GDM1 (cell line): ENCODE measurements around the gene TMEM269.

Experiments
- DNase-seq: peaks from one replicate; lab custom pipeline; 2025; lab: John Stamatoyannopoulos, UW

Gene TMEM269

GRCh38 chr1:42822800-42823392, 38.1 kb downstream of the TMEM269 start:
- DNase-seq, result no peak

- DNase-seq, result no peak
Measured at GRCh38 chr1:42824481-42825035, 39.8 kb downstream of the TMEM269 start.

- no peak for DNase-seq
Measured at GRCh38 chr1:42825036-42825851, 40.5 kb downstream of the TMEM269 start.

GRCh38 chr1:42830631-42831030, 45.8 kb downstream of the TMEM269 start:
- DNase-seq, result no peak

- no peak for DNase-seq
Measured at GRCh38 chr1:42831273-42831672, 46.5 kb downstream of the TMEM269 start.

GRCh38 chr1:42832641-42833240, 48.0 kb downstream of the TMEM269 start:
- no peak for DNase-seq

GRCh38 chr1:42833981-42834380, 49.2 kb downstream of the TMEM269 start:
- DNase-seq, result no peak

GRCh38 chr1:42834803-42835202, 50.0 kb downstream of the TMEM269 start:
- no peak for DNase-seq

GRCh38 chr1:42835422-42835821, 50.6 kb downstream of the TMEM269 start:
- DNase-seq, result no peak

- DNase-seq, result no peak
Measured at GRCh38 chr1:42837709-42838108, 52.9 kb downstream of the TMEM269 start.

GRCh38 chr1:42838482-42839190, 53.8 kb downstream of the TMEM269 start:
- no peak for DNase-seq

GRCh38 chr1:42841010-42841409, 56.2 kb downstream of the TMEM269 start:
- DNase-seq, result no peak

GRCh38 chr1:42841440-42842147, 56.8 kb downstream of the TMEM269 start:
- DNase-seq, result no peak

GRCh38 chr1:42844592-42845140, 59.9 kb downstream of the TMEM269 start:
- no peak for DNase-seq

- no peak for DNase-seq
Measured at GRCh38 chr1:42845193-42845592, 60.4 kb downstream of the TMEM269 start.

GRCh38 chr1:42845866-42846256, 61.1 kb downstream of the TMEM269 start:
- no peak for DNase-seq

GRCh38 chr1:42846257-42847110, 61.7 kb downstream of the TMEM269 start, which contains the start of gene ZNF691:
Gene ZNF691, plus strand, starts transcription at chr1:42846613. Its CDS starts 3,046 bp downstream, at chr1:42849659.
- peak; percentile 93 for DNase-seq

- no peak for DNase-seq
Measured at GRCh38 chr1:42847111-42847595, 62.4 kb downstream of the TMEM269 start.

- no peak for DNase-seq
Measured at GRCh38 chr1:42847721-42848460, 63.1 kb downstream of the TMEM269 start.
